Neural cell (in vitro differentiated cells): Measurements from ENCODE around the gene PHOSPHO1.

Experiments used
- CTCF ChIP-seq: fragments of 450-650 bp; IDR thresholded peaks from 2 replicates; pipeline ENCODE4 v1.5.1; 2014; ENCODE audit warnings: antibody characterized with exemption, mild to moderate bottlenecking, moderate library complexity; ENCODE audit not compliant: poor library complexity, severe bottlenecking
- EP300 ChIP-seq: fragments of 450-650 bp; conservative IDR thresholded peaks from 2 replicates; pipeline ENCODE4 v1.6.1; 2014; ENCODE audit warnings: antibody characterized with exemption, mild to moderate bottlenecking, moderate library complexity; ENCODE audit not compliant: poor library complexity, severe bottlenecking
- EZH2 ChIP-seq: fragments of 200-600, 300-800 bp; shearing (Covaris generic), sonication (generic); IDR thresholded peaks from 2 replicates; pipeline ENCODE4 v1.6.1; 2014; ENCODE audit warnings: antibody characterized with exemption, low read length, borderline replicate concordance, mild to moderate bottlenecking; ENCODE audit not compliant: insufficient read depth, poor library complexity, severe bottlenecking
- MXI1 ChIP-seq: fragments of 450-650 bp; conservative IDR thresholded peaks from 2 replicates; pipeline ENCODE4 v1.6.1; 2014; ENCODE audit warnings: antibody characterized with exemption, mild to moderate bottlenecking; ENCODE audit not compliant: poor library complexity, severe bottlenecking
- POLR2AphosphoS5 ChIP-seq: IDR thresholded peaks from 2 replicates; pipeline ENCODE4 v1.6.1; 2012
- RAD21 ChIP-seq: fragments of 450-650 bp; conservative IDR thresholded peaks from 2 replicates; pipeline ENCODE4 v1.6.1; 2014; ENCODE audit warnings: antibody characterized with exemption, mild to moderate bottlenecking, moderate library complexity
- REST ChIP-seq: IDR thresholded peaks from 2 replicates; pipeline ENCODE4 v1.6.1; 2012; ENCODE audit warnings: borderline replicate concordance
- SMC3 ChIP-seq: fragments of 450-650 bp; conservative IDR thresholded peaks from 2 replicates; pipeline ENCODE4 v1.6.1; 2014; ENCODE audit warnings: antibody characterized with exemption, mild to moderate bottlenecking, moderate library complexity; ENCODE audit not compliant: poor library complexity
- TAF1 ChIP-seq: IDR thresholded peaks from 2 replicates; pipeline ENCODE4 v1.6.1; 2012; ENCODE audit warnings: low read depth

GRCh38 chr17:49249890-49250522 lies 19.4 kb upstream of the PHOSPHO1 start:
- TF ChIP-seq CTCF (no peak), REST (no peak), SMC3 (no peak), POLR2AphosphoS5 (no peak), EZH2 (no peak), EP300 (no peak), RAD21 (no peak), TAF1 (no peak), MXI1 (no peak)
